Panc1 (cell line): ENCODE measurements around the gene TSPOAP1. TPM values are rescaled to one million over a fixed set of nuclear protein-coding genes. Genes with fewer than 3 reads are reported as not detected.

ENCODE experiments used
- ATAC-seq: fragments of 200-7000 bp; cut with Tn5 transposase; 2 replicates; pipeline ENCODE4 v1.9.1; 2020; ENCODE audit warnings: mild to moderate bottlenecking, moderate library complexity
- BruUV-seq: library from RNA; stranded (reverse); fragments of 400-500 nt; replicated peaks from 2 replicates; lab custom pipeline; 2021; lab: Mats Ljungman, UMichigan
- CTCF ChIA-PET: fragments of 300-600 bp; sonication (Branson Sonifier 250); formaldehyde crosslinking; loops from one replicate; lab custom pipeline; 2022; ENCODE audit warnings: antibody characterized with exemption; lab: Charles Lee
- POLR2A ChIA-PET: fragments of 300-600 bp; sonication (Branson Sonifier 250); formaldehyde crosslinking; loops from one replicate; lab custom pipeline; 2022; ENCODE audit warnings: antibody characterized with exemption; lab: Charles Lee
- DNase-seq: peaks from one replicate; pipeline ENCODE4 v3.0.0-alpha.2; 2010; ENCODE audit warnings: low read depth, low spot score
- H3K27ac ChIP-seq: 2 replicates; pipeline ENCODE4 v1.5.1; 2011; ENCODE audit warnings: mild to moderate bottlenecking, low read length, inconsistent platforms
- H3K27me3 ChIP-seq: fragments of 200-500 bp; sonication (Bioruptor generic); 2 replicates; pipeline ENCODE4 v1.6.0; 2014; ENCODE audit warnings: low read length, inconsistent platforms; ENCODE audit not compliant: control insufficient read depth, insufficient read depth
- H3K36me3 ChIP-seq: fragments of 200-500 bp; sonication (Bioruptor generic); 2 replicates; pipeline ENCODE4 v1.5.1; 2014; ENCODE audit warnings: inconsistent platforms, mild to moderate bottlenecking, low read length, moderate library complexity; ENCODE audit not compliant: control insufficient read depth, insufficient read depth
- H3K4me1 ChIP-seq: 2 replicates; pipeline ENCODE4 v1.5.1; 2011; ENCODE audit warnings: inconsistent platforms, mild to moderate bottlenecking, low read length, moderate library complexity; ENCODE audit not compliant: control insufficient read depth, insufficient read depth
- H3K4me3 ChIP-seq, 2 experiments: 2 replicates each; pipeline ENCODE4 v1.5.1; 2011 to 2012; ENCODE audit warnings: low read depth in 2 of 2, low read length in 2 of 2, mild to moderate bottlenecking in 2 of 2, inconsistent platforms in 1 of 2, moderate library complexity in 1 of 2
- H3K9me3 ChIP-seq: fragments of 200-500 bp; sonication (Bioruptor generic); 2 replicates; pipeline ENCODE4 v1.5.1; 2014; ENCODE audit warnings: low read depth, mild to moderate bottlenecking, inconsistent platforms, low read length, moderate library complexity; ENCODE audit not compliant: control insufficient read depth, insufficient read depth
- CTCF ChIP-seq: fragments of 450-650 bp; IDR thresholded peaks from 2 replicates; pipeline ENCODE4 v1.5.1; 2017; ENCODE audit warnings: mild to moderate bottlenecking
- POLR2AphosphoS5 ChIP-seq: IDR thresholded peaks from 2 replicates; pipeline ENCODE4 v1.6.1; 2012; ENCODE audit warnings: mild to moderate bottlenecking, low read depth, low read length, moderate library complexity
- REST ChIP-seq, 2 experiments: IDR thresholded peaks; 2 replicates each; pipeline ENCODE4 v1.6.1; 2011 to 2012; ENCODE audit warnings: low read depth in 2 of 2, control low read depth in 1 of 2, low read length in 1 of 2, mild to moderate bottlenecking in 1 of 2, moderate library complexity in 1 of 2; ENCODE audit not compliant: insufficient read depth in 1 of 2
- SIN3A ChIP-seq: IDR thresholded peaks from 2 replicates; pipeline ENCODE4 v1.6.1; 2012; ENCODE audit warnings: low read depth, mild to moderate bottlenecking, low read length, moderate library complexity, borderline replicate concordance; ENCODE audit not compliant: insufficient read depth
- TCF7L2 ChIP-seq: IDR thresholded peaks from 2 replicates; pipeline ENCODE4 v1.6.1; 2011; ENCODE audit warnings: mild to moderate bottlenecking, low read depth, low read length, inconsistent platforms
- in situ Hi-C: cut with HindIII; loops from 2 replicates; pipeline ENCODE4 v1.10.0; 2016; ENCODE audit warnings: low sequenced_read_pairs, low pct_unique_long_range_greater_than_20kb
- intact Hi-C: fragments of 100-400 bp; cut with micrococcal nuclease; formaldehyde crosslinking; loops from one replicate; pipeline ENCODE4 v1.10.0; 2022; ENCODE audit not compliant: unreplicated experiment
- total RNA-seq: library from RNA; stranded (reverse); gene quantifications from one replicate; pipeline ENCODE4 v1.2.1, GENCODE V29; 2021; ENCODE audit not compliant: unreplicated experiment

Gene TSPOAP1
- total RNA-seq, 1 experiment from 2014 or later, result 0.05 TPM

- Histone ChIP-seq H3K4me1 (no peaks in the 10 kb centered on the region), H3K27me3 (no peaks in the 10 kb centered on the region), H3K36me3 (no peaks in the 10 kb centered on the region), H3K9me3 (no peaks in the 10 kb centered on the region), H3K27ac (no peak overlapping the region), H3K4me3 (no peak overlapping the region)
- TF ChIP-seq SIN3A (no peak), POLR2AphosphoS5 (no peak), TCF7L2 (no peak), CTCF (no peak)
- DNase-seq (no peak), ATAC-seq (peak; percentile 40; the same call in 1 of the 2 replicates)
- intact Hi-C loops (no loop called here), in situ Hi-C loops (no loop called here)
- POLR2A ChIA-PET, result interaction anchor here (0.6 kb wide), 1 partner anchor 25 kb away, joined by 5 read pairs; no protein-coding TSS in a partner anchor
- CTCF ChIA-PET, result interaction anchor here (0.6 kb wide), 1 partner anchor 12 kb away, joined by 6 read pairs; no protein-coding TSS in a partner anchor
- no TSS peak for BruUV-seq
These were observed 2.6 kb downstream of the TSPOAP1 start for GRCh38 chr17:58325976-58326468.

- H3K27ac ChIP-seq, result no peak overlapping the region
- DNase-seq (no peak), ATAC-seq (no peak)
- H3K4me3 ChIP-seq, result no peak overlapping the region
- H3K9me3 ChIP-seq, result no peaks in the 10 kb centered on the region
- no peaks in the 10 kb centered on the region for H3K36me3 ChIP-seq
- POLR2A ChIA-PET, result no interaction called here
- CTCF ChIA-PET, result interaction anchor here (0.6 kb wide), 1 partner anchor 13 kb away, joined by 6 read pairs; no protein-coding TSS in a partner anchor
- H3K27me3 ChIP-seq, result no peaks in the 10 kb centered on the region
- TF ChIP-seq CTCF, result no peak
- no peak for TF ChIP-seq TCF7L2
- in situ Hi-C loops, result no loop called here
- H3K4me1 ChIP-seq, result no peaks in the 10 kb centered on the region
- BruUV-seq, result no TSS peak
- intact Hi-C loops, result no loop called here
These were observed 3.3 kb downstream of the TSPOAP1 start for GRCh38 chr17:58325289-58325726.

GRCh38 chr17:58324409-58325288, 3.9 kb downstream of the TSPOAP1 start:
- Histone ChIP-seq H3K27ac (no peak overlapping the region), H3K4me1 (no peaks in the 10 kb centered on the region), H3K36me3 (no peaks in the 10 kb centered on the region), H3K4me3 (peak overlapping the region in 1 of 2 experiments; percentile 4; a peak in 1 of 4 replicates), H3K27me3 (no peaks in the 10 kb centered on the region), H3K9me3 (no peaks in the 10 kb centered on the region)
- CTCF ChIA-PET, result no interaction called here
- no TSS peak for BruUV-seq
- DNase-seq (no peak), ATAC-seq (no peak)
- POLR2A ChIA-PET, result no interaction called here
- in situ Hi-C loops, result no loop called here
- TF ChIP-seq REST (IDR thresholded peaks at IDR 0.05; ENCODE audit: insufficient read depth in 1 of 2, low read depth in 2 of 2, low read length in 1 of 2) (no peak), POLR2AphosphoS5 (no peak), SIN3A (no peak), CTCF (no peak), TCF7L2 (no peak)
- intact Hi-C loops, result no loop called here
